NCI-H1105 (cell line): Measurements from ENCODE around the gene SEC61B.
"Not testable (repeated sequence)": the region's sequence is repeated elsewhere in the genome, so short reads cannot be mapped to it uniquely, and the experiment has no call there.

Experiments
- DNase-seq: peaks from one replicate; lab custom pipeline; 2025; lab: John Stamatoyannopoulos, UW

Gene SEC61B

DNA sequence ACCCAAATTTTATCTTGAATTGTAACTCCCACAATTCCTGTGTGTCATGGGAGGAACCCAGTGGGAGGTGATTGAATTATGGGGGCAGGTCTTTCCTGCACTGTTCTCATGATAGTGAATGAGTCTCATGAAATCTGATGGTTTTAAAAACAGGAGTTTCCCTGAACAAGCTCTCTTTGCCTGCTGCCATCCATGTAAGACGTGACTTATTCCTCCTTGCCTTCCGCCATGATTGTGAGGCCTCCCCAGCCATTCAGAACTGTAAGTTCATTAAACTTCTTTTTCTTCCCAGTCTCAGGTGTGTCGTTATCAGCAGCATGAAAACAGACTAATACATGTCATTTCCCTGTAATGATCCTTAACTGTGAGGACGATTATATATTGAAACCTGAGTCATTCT lies 15.8 kb downstream of the SEC61B start:
- DNase-seq, result not testable (repeated sequence)

DNA sequence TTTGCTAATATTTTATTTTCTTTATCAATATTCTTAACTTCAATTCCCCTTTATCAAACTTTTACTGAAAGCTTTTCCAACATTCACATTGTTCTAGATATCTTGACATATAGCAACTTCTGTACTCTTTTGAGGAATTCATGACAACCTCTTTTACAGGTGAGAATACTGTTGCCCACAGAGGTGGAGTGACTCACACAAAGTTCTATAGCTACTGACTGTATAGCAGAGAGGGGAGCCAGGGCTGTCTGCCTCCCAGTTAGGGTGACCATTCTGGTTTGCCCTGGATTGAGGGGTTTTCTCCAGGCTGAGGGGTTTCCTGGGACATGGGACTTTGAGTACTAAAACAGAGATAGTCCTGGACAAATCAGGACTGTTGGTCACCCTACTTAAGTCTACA lies 16.2 kb downstream of the SEC61B start:
- no peak for DNase-seq

DNA sequence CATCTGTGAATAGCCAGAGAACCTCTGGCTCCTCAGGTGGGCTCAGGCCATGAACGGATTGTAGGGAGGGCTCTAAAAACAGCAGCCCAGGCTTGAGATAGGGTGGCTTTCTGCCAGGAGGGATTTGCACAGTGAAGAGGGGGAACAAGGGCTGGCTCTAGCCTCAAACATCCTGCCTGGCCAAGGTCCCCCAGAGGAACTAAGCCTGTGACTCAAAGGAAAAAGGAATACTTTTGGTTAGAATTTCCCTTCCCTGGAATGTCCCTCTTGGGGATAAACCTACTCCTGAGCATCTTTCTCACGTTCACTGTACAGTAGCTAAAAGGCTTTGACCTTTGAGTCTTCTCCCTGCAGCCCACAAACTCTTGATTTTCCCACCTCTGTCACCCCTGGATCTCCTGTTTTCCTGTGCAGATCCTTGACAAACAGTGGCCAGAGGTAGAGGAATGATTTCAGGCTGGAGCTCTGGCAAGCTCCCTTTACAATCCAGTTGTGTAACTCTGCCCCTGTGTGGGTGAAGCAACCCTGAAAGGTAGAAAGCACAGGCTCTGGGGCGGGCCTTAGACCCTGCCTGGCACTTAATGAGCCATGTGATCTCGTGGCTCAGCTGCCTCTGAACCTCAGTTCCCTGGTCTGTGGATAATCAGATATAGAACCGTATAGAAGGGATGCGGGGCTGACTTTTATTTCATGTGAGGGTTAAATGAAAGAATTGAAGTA lies 17.4 kb downstream of the SEC61B start:
- no peak for DNase-seq

DNA sequence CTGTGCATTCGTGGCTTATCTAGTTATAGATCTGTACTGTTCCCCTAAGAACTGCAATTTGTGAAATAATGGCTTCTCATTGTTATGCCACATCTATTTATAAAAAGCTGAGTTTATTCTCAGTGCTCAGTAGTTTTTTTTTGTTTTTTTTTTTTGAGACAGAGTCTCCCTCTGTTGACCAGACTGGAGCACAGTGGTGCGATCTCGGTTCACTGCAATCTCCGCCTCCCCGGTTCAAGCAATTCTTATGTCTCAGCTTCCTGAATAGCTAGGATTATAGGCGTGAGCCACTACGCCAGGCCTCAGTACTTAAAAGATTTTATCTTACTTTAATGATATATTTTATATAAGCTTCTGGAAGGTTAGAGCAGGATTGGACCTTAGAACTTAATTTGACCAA lies 19.0 kb downstream of the SEC61B start:
- DNase-seq, result no peak

DNA sequence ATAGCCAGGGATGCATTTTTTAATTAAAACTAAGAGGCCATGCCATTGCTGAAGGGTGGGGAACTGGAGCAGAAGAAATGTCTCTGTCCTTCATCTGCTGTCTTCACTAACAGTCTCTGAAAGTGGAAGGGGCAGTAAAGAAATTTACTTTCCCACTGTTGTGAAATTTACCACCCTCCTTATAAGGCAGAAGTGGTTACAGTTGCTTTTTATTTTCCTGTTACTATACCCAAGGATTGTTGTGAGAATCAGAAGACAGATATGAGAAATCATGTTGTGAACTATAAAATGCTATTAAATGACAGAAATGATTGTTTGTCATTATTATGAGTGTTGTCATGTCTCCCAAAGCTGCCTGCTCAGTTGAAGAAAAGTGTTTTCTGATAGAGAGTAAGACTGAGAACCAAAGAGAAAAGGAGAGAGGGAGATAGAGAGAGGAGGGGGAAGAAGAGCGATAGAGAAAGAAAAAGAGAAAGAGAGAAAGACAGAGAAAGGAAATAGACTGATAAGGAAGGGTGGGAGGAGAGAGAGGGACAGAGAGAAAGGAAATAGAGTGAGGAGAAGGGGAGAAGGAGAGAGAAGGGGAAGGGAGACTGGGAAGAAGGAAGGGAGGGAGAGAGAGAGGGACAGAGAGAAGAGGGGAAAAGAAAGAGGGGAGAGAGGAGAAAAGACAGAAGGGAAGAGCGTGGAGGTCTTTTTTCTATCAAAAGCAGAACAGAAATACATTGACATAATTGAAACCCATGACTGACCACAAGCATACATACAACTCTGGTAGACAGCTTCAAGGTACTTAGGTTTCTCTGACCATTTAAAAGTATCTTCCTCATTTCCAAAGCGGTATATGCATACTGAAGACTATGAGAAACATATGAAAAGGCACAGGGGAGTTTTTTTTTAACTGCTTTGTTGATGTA lies 22.5 kb downstream of the SEC61B start:
- no peak for DNase-seq

DNA sequence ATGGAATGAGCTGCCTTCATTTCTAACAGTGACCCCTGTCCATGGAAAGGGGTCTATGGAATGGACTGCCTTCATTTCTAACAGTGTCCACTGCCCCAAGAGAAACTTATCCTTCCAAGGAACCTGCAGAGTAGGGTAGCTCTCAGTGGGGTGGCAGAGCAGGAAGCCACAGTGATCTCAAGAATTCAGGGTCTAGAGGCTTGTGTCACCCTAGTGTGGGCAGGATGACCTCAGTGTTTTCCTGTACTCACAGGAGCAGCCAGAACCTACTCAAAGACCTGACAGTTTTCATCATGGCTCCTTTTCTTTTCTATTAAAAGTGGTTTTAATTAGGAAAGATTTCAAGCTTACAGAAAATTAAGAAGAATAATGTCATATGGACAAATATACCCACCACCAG lies 27.5 kb downstream of the SEC61B start:
- no peak for DNase-seq

DNA sequence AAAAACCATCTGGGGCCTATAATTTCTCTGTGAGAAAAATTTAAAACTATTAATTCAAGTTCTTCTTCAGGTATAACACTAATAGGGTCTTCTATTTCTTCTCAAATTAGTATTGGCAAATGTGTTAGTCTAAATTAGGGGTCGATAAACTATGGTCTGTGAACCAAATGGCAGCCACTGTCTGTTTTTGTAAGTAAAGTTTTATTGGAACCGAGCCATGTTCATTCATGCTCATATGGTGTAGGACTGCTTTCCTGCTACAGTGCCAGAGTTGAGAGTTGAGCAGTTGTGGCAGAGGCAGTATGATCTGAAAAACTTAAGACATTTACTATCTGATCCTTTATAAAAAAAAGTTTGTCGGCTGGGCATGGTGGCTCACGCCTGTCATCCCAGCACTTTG lies 29.1 kb downstream of the SEC61B start:
- DNase-seq, result no peak

DNA sequence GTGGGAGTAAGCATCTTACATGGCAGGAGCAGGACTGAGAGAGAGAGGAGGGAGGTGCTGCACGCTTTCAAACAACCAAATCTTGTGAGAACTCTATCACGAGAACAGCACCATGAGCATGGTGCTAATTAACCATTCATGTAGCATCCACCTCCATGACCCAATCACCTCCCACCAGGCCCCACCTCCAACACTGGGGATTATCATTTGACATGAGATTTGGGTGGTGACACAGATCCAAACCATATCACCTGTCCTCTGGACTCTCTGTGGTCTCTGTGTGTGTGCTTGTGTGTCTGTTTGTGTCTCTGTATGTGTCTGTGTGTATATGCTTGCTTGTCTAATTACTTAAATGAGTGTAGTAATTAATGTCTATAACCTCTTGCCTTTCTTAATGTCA lies 31.1 kb downstream of the SEC61B start:
- DNase-seq, result no peak

DNA sequence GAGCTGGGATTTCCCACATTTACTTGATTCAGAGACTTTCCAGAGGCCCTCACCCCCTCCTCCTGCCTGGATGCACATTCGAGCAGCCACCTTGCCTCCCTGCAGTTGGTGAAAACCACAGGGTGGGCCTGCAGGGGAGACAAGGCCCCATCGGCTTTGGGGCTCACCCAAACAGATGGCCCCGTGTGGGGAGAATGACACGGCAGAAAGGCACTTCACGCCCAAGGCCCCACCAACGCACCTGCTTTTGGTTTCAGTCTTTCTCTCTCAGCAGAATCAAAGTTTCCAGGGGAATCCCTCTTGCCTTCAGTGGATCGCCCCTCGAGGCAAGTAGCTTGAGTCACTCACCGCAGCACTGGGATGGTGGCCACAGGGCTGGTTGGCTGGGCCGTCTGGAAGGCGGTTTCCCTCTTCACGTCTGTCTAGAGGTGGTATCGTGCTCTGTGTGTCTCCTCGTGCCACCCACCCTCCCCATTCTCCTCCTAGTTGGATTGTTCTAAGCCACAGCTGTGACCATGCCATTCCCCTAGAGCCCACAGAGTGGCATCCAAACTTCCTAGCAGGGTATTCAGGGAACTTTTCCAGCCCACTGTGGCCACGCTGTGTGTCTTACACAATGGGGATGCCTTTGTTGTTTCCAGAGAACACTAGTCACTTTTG lies 31.8 kb downstream of the SEC61B start:
- DNase-seq, result no peak

DNA sequence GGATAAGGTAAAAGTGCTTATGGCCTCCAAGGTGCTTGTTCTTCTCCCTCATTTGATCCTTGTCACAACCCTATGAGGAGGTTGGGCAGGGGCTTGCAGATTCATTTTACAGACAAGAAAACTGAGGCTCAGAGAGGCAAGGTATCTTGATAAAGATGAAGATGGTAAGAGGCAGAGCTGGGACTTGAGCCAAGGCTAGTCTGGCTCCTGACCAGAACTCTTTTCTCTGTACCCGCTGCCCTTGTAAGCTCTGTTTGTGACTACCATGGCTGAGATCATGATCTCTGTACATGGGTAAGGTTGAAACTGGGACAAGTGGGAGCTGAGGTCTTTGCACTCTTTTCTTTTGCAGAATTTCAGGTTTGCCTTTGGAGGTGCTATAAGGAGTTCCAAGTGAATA lies 33.6 kb downstream of the SEC61B start:
- DNase-seq, result no peak

DNA sequence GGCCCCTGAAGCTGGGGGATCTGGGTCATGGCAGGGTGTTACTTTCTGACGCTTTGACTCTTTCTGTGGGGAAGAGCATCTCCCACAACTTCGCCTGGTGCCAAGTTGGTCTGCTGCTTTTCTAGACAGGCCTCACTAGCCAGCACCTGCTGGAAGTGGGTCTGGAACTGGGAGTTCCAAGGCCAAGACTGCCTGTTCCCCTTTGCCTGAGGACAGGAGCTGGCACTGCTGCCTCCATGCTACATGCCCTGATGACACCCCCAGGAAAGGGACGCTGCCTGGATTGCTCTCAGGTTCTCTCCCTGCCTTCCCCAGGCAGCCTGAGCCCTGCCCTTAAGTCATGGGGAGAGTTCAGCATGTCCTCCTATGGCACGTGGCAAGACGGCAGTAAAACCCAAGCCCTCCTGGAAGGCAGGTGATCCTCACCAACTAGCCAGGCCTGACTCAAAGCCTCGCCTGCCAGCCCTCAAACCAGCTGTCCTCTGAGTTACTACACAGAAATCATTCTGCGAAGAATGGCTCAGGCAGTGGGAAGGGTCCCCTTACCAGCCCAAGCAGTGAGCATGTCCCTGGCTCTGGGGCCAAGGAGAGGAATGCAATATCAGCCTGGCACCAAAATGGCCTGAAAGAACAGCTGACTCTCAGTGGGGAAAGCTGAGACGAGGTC lies 35.8 kb downstream of the SEC61B start:
- no peak for DNase-seq

DNA sequence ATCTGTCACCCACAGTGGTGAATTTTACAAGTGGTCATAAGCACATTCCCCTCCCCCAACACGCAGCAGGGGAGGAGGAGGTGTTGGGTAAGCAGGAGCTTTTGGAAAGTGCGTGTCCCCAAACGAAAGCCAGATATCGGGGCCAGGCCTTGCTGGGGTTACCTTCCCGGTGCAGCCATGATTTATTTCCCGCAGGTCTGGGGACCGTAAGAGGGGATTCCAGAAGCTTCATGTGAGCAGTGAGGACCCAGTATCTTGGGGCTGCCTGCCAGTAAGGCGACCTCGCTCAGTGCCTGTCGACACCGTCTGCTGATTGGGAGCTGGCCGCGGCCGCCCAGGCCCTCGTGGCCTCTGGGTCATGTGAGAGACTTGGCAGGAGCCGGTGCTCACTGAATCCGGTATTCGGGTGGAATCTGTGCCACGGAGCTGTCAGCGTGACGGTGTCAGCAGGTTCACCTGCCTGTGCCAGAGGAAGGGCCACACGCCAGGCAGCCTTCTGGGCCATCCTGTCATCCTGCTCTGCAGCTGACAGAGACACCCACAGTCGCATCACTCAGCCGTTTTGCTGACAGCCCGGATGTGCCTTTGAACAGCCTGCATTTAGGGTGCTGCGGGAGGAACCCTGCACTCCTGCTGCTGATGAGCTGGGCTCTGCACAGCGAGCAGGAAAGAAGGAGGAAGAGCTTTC lies 37.3 kb downstream of the SEC61B start:
- no peak for DNase-seq

DNA sequence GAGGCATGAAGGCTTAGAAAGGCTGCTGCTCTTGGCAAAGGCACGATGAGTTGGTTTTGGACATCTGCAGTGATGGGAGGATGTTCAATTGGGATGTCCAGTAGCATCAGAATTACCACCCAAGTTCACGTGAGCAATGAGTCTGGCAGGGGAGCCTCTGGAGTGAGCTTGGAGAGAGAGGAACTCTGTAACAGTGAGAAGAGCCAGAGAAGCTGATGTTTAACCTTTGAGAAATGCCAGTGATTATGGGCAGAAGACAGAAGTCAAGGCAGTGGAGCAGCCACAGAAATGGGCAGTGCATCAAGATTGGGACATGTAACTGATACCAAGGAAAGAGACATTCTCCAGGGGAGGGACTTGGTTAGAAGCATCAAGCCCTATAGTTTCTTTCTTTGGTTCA lies 39.8 kb downstream of the SEC61B start:
- no peak for DNase-seq

DNA sequence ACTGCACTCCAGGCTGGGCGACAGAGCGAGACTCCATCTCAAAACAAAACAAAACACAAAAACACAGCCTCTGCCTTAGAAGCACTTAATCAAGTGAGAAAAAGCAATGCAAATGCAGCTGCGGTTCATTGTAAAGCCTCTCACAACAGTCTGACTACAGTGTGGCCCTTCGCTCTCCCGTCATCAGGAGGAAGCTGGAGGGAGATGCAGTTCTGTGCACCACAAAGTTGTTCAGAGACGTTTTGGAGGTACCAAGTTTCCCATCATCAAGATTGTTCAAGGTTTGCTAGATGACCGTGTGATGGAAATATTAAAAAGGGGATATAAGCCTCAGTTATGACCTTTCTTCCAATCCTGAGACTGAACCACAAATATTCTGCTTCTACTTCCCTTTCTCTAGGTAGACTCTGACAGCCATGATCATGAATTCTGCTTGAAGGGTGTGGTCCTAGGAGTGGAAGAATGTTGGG lies 40.9 kb downstream of the SEC61B start:
- DNase-seq, result no peak

DNA sequence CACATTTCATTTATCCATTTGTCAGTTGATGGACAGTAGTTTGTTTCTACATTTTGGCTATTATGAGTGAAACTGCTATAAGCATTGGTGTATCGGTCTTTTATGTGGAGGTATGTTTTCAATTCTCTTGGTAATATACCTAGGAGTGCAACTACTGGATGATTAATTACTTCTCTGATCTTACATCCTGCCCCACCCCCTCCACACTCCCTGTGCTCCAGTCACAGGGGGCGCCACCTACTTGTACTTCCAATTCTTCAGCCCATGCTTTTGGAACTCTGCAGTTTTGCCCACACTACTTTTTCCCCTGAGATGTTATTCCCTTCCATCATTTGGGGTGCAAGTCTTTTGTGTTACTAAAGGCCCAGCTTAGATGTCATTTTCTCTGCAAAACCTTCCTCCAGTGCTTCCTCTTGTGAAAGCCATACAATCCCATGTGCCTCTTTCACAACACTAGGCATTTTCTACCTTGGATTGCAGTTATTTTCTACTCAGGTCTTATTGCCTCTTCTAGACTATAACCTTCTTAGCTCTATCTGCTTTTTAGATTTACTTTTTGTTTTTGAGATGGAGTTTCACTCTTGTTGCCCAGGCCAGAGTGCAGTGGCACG lies 42.1 kb downstream of the SEC61B start:
- no peak for DNase-seq

DNA sequence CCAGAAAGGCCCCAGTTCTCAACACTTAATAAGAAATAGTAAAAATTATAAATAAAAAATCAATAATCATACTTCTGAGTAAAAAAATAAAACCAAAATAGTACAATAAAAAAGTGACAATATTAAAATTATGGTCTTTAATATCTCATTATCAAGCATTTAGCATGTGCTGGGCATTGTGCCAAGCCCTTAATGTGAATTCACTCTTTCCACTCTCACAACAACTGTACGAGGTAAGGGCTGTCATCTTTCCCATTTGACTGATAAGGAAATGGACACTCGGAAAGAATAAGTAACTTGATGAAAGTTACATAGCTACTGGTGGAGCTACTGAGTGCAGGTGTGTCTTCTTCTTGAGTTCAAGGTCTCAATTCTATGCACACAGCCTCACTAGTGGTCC lies 43.6 kb downstream of the SEC61B start:
- peak; percentile 7 for DNase-seq

DNA sequence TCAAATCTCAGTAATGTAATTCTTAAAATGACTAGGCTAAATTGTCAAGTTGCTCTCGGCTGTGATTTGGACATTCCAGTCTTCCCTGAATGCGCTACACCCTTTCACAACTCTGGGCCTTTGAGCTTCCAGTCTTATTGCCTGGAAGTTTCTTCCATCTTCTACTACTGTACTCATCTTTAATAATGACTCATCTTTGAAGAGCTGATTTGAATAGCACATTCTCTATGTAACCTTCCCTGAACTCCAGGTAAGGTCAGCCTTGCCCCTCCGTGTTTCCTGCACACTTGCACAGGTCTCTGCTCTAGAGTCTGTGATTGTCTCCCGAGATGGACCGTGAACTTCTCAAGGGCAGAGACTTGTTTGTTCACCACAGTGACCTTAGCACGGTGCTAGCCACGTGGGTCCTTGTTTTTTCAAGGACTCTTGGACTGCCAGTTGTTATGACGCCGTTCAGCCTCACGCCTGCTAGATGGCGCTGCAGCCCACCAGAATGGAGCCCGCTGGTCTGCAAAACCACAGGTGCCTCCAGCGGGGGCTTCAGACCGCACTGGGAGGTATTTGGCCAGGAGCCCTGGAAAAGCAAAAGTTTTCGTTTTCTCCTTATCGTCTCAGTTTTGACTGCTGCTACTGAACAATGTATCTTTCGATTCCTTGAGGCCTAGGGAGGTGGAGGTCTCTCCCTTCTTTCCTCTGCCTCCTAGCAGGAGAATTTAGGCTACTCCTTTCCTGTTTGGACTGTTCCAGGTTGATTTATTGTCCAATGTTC lies 44.4 kb downstream of the SEC61B start:
- DNase-seq, result peak; percentile 44

DNA sequence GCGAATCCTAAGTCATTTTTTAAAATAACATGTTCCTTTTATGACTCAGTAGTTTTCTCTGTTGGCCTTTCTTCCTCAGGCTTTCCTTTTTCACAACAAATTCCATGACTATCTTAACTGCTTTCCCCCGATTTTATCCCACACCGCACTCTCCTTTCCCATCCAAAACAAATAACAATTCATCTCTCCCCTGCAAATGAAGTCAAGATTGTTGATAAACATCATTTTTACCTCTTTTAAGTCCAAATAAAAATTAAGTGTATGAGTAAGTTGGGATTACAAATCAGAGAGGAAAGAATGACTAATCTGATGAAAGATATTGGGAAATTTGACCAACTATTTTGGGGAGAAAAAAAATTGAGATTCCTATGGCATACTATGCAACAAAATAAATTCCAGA lies 47.3 kb downstream of the SEC61B start:
- no peak for DNase-seq

DNA sequence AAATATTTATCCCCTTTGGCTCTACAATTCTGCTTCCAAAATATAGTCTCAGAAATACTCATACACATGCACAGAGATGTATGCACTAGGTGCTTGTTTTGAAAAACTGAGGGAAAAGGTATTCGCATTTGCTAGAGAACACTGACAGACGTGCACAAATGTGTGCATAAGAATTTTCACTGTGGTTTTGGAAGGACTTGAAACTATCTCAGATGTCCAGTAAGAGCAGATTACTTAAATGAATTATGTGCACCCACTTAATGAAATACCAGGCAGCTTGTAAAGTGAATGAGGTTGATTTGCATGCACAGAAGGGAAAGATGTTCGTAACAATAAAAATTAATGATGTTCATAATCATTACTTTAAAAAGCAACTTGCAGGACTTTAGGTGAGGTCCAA lies 48.4 kb downstream of the SEC61B start:
- no peak for DNase-seq

DNA sequence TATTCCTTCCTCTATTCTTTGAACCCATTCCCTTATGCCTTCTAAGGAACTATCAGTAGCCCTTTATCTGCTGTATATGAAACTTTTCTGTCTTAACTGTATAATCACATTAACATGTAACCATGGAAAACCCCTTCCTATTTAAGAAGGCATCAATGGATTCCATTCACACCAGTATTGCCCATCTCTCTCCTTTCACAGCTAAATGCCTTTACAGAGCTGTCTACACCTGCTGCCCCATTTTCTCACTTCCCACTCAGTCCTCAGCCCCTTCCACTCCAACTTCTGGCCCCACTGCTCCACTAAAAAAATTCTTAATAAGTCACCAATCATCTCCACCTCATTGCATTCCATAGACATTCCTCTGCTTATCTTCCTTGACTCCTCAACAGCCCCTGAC lies 50.8 kb downstream of the SEC61B start:
- DNase-seq, result no peak
